NCI-H82 treated with DMSO at 0.1 percent for 48 hours (cell line): ENCODE measurements around the gene FGD4.
A peak's percentile ranks its signal among the peaks of the same experiment; 100 is the strongest.

Experiments
- DNase-seq: peaks from one replicate; lab custom pipeline; 2025; ENCODE audit not compliant: unreplicated experiment; lab: John Stamatoyannopoulos, UW

FGD4 gene

GRCh38 chr12:32661706-32662105, 262.3 kb downstream of the FGD4 start:
- no peak for DNase-seq

DNA sequence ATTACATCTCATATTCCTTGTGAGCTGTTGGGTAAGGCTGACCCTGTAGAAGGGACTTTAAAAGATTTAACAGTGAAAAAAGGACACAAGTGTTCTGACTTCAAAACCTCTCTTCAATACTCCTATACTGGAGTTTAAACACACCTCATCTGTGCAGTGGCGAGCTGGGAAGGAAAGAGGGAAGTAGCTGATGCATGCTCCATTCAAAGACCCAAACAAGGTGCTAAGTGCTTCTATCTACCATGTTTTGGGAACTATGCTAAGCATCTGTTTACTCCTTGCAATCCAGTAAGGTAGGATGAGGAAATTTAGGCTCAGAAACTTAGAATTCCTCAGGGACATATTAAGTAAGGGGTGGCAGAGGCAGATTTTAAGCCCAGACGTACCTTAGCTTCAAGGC, 263.3 kb downstream of the FGD4 start:
- no peak for DNase-seq

GRCh38 chr12:32666018-32666417, 266.7 kb downstream of the FGD4 start:
- DNase-seq = no peak

- DNase-seq = no peak
These were observed 270.2 kb downstream of the FGD4 start for GRCh38 chr12:32669584-32669983.

- peak; percentile 80 for DNase-seq
These were observed 272.8 kb downstream of the FGD4 start for GRCh38 chr12:32671930-32672780.

DNA sequence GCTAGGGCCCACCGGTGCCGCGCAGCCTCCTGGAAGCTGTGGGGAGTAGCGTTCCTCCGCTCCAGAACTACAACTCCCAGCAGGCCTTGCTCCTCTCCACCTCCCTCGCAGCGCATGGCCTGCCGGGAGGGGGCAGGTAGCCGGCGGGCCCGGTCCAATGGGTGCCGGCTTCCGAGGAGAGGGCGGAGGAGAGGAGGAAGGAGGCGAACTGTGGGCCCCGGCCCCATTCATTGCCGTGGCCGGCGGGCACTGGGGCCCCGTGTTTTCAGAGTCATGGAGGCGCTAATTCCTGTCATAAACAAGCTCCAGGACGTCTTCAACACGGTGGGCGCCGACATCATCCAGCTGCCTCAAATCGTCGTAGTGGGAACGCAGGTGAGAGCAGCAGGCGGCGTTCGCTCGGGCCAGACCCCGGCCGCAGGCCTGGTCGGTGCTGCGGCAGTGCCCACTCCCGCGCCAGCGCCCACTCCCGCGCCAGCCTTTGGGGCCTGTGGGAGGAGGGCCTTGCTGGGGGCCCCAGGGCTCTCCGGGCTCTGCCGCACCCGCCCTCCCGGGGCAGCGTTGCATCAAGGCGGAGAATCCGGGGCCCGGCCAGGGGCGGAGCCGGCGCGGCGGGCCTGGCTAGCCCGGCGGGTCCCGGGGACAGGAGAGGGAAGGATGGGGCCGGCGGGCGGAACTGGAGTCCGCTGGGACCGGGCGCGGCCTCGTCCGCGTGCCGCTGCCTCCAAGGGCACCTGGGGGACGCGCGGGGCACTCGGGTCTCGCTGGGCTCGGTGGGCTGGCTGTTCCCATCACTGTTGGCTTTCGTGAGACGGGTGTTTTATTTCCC, 279.9 kb downstream of the FGD4 start, which contains the start of gene DNM1L:
TSS of gene DNM1L (plus strand) at position 211 of the 829 bp plus-strand sequence. CDS start at position 274, 63 bp downstream.
- peak; percentile 92 for DNase-seq

GRCh38 chr12:32679920-32680237, 280.5 kb downstream of the FGD4 start:
- DNase-seq = no peak

- no peak for DNase-seq
These were observed 281.4 kb downstream of the FGD4 start for GRCh38 chr12:32680787-32681186.

DNA sequence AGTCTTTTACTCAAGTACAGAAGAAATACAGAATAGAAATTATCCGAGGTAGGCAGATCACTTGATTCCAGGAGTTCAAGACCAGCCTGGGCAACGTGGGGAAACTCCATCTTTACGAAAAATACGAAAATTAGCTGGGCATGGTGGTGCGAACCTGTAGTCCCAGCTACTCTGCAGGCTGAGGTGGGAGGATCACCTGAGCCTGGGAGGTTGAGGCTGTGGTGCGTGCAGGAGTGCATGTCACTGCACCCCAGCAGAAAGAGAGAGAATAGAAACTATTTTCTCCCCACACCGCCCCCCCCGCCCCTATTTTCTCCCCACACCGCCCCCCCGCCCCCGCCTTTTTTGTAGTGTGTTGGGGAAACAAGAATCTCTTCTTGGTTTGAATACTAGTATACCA, 281.9 kb downstream of the FGD4 start:
- DNase-seq = no peak

- no peak for DNase-seq
These were observed 287.0 kb downstream of the FGD4 start for GRCh38 chr12:32686340-32686739.

GRCh38 chr12:32688786-32689185, 289.4 kb downstream of the FGD4 start:
- no peak for DNase-seq

DNA sequence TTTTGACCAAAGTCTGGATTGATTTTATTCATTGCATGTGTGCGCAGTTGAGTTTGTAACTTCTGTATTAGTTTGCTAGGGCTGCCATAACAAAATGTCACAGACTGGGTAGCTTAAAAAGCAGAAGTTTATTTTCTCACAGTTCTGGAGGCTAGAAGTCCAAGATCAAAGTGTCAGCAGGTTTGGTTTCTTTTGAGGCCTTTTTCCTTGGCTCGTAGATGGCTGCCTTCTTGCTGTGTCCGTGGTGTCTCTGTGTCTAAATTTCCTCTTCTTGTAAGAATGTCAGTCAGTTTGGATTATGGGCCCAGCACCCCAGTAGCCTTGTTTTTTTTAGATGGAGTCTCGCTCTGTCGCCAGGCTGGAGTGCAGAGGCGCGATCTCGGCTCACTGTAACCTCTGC, 291.6 kb downstream of the FGD4 start:
- no peak for DNase-seq

DNA sequence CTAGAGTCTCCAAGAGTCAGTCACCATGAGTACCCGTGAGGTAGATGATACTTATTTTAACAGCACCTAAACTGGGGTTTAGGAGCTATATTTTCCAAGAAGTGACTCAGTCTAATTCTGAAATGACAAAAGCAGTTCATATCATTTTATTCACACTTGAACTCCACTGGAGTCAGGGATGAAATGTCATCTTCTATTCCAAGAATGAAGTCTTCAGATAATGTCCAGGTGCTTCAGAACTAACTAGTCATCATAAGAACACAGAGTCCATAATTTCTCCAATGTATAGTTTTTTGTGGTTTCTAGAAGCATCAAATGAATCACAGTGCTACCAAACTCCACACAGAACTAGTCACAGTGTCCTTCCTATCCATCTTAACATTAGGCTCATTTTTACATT, 293.0 kb downstream of the FGD4 start:
- DNase-seq = no peak

- no peak for DNase-seq
These were observed 293.7 kb downstream of the FGD4 start for GRCh38 chr12:32693036-32693435.
